HG02623 (cell line): ENCODE data around the gene ZNF141.
A peak's percentile ranks its signal among the peaks of the same experiment; 100 is the strongest.
"Not testable (repeated sequence)": the region's sequence is repeated elsewhere in the genome, so short reads cannot be mapped to it uniquely, and the experiment has no call there.

Experiments used
- ATAC-seq: cut with Tn5 transposase; IDR thresholded peaks from one replicate; pipeline ENCODE4 v1.9.1; 2021; ENCODE audit warnings: moderate library complexity; ENCODE audit not compliant: unreplicated experiment

ZNF141 gene

GRCh38 chr4:337143-337931, at the start of gene ZNF141:
Gene ZNF141 (plus strand): TSS chr4:337814. CDS start chr4:337984, 170 bp downstream.
- ATAC-seq: peak; percentile 94

GRCh38 chr4:288891-289290, 48.7 kb upstream of the ZNF141 start:
- no peak for ATAC-seq

- no peak for ATAC-seq
Observed at GRCh38 chr4:294732-295131, 42.9 kb upstream of the ZNF141 start.

- no peak for ATAC-seq
Observed at GRCh38 chr4:302381-302780, 35.2 kb upstream of the ZNF141 start.

GRCh38 chr4:304516-304915, 33.1 kb upstream of the ZNF141 start:
- not testable (repeated sequence) for ATAC-seq

- no peak for ATAC-seq
Observed at GRCh38 chr4:304969-305680, 32.5 kb upstream of the ZNF141 start, which contains the start of gene ZNF732. Gene ZNF732 (minus strand): TSS chr4:305474. CDS start chr4:305310, 164 bp downstream.

GRCh38 chr4:306551-306961, 31.1 kb upstream of the ZNF141 start:
- ATAC-seq: no peak

- no peak for ATAC-seq
Observed at GRCh38 chr4:309807-310206, 27.8 kb upstream of the ZNF141 start.

- ATAC-seq: no peak
Observed at GRCh38 chr4:314296-314903, 23.2 kb upstream of the ZNF141 start.

GRCh38 chr4:328729-329128, 8.9 kb upstream of the ZNF141 start:
- ATAC-seq: no peak

GRCh38 chr4:335515-335914, 2.1 kb upstream of the ZNF141 start:
- ATAC-seq: no peak

- ATAC-seq: no peak
Observed at GRCh38 chr4:336099-336892, 1.3 kb upstream of the ZNF141 start.

GRCh38 chr4:336893-337142, 796 bp upstream of the ZNF141 start:
- no peak for ATAC-seq

GRCh38 chr4:337932-338758, 531 bp downstream of the ZNF141 start:
- peak; percentile 28 for ATAC-seq

- no peak for ATAC-seq
Observed at GRCh38 chr4:338759-339097, 1.1 kb downstream of the ZNF141 start.

GRCh38 chr4:340011-340410, 2.4 kb downstream of the ZNF141 start:
- no peak for ATAC-seq

- no peak for ATAC-seq
Observed at GRCh38 chr4:373062-373839, 35.6 kb downstream of the ZNF141 start.

GRCh38 chr4:374298-375160, 36.9 kb downstream of the ZNF141 start:
- ATAC-seq: no peak
